Urothelium cell line (cell line): ENCODE data around the gene RASD1.
A peak's percentile ranks its signal among the peaks of the same experiment; 100 is the strongest.

Source experiments
- DNase-seq: peaks from one replicate; pipeline ENCODE4 v3.0.0; 2011; ENCODE audit warnings: low spot score, mixed read lengths
- FAIRE-seq: peaks from 2 replicates; lab custom pipeline; 2011; peaks lifted over from hg19 to GRCh38; lab: Jason Lieb, UNC

RASD1 gene

GRCh38 chr17:17448723-17449122 lies 47.5 kb downstream of the RASD1 start:
- FAIRE-seq: no peak
- DNase-seq: no peak

GRCh38 chr17:17448076-17448475 lies 48.1 kb downstream of the RASD1 start:
- DNase-seq: no peak
- FAIRE-seq: no peak

- FAIRE-seq (no peak), DNase-seq (no peak)
Observed at GRCh38 chr17:17447264-17447663, 48.9 kb downstream of the RASD1 start.

- FAIRE-seq: no peak
- peak; percentile 62 for DNase-seq
Observed at GRCh38 chr17:17446666-17447155, 49.5 kb downstream of the RASD1 start.

- peak; percentile 42 for FAIRE-seq
- peak; percentile 90 for DNase-seq
Observed at GRCh38 chr17:17445925-17446665, 50.1 kb downstream of the RASD1 start.

- FAIRE-seq (no peak), DNase-seq (no peak)
Observed at GRCh38 chr17:17445296-17445924, 50.8 kb downstream of the RASD1 start.
